SIG-M5 (cell line): ENCODE measurements around the gene ARHGAP15.

Experiments
- DNase-seq: peaks from one replicate; lab custom pipeline; 2025; lab: John Stamatoyannopoulos, UW

Gene ARHGAP15

GRCh38 chr2:143452817-143453451 is 323.7 kb downstream of the ARHGAP15 start:
- no peak for DNase-seq

GRCh38 chr2:143453981-143454511 is 324.8 kb downstream of the ARHGAP15 start:
- no peak for DNase-seq

- DNase-seq: no peak
These were observed 326.1 kb downstream of the ARHGAP15 start for GRCh38 chr2:143455317-143455716.

- DNase-seq: no peak
These were observed 329.3 kb downstream of the ARHGAP15 start for GRCh38 chr2:143458258-143459190.

GRCh38 chr2:143460382-143460781 is 331.2 kb downstream of the ARHGAP15 start:
- no peak for DNase-seq

- no peak for DNase-seq
These were observed 334.5 kb downstream of the ARHGAP15 start for GRCh38 chr2:143463719-143464118.

GRCh38 chr2:143466391-143466790 is 337.2 kb downstream of the ARHGAP15 start:
- no peak for DNase-seq

GRCh38 chr2:143467011-143467410 is 337.8 kb downstream of the ARHGAP15 start:
- no peak for DNase-seq

- DNase-seq: no peak
These were observed 339.2 kb downstream of the ARHGAP15 start for GRCh38 chr2:143468341-143468888.

- no peak for DNase-seq
These were observed 340.1 kb downstream of the ARHGAP15 start for GRCh38 chr2:143469323-143469722.

GRCh38 chr2:143471550-143471949 is 342.3 kb downstream of the ARHGAP15 start:
- DNase-seq: no peak

GRCh38 chr2:143473216-143473615 is 344.0 kb downstream of the ARHGAP15 start:
- no peak for DNase-seq

GRCh38 chr2:143473820-143474219 is 344.6 kb downstream of the ARHGAP15 start:
- DNase-seq: no peak

GRCh38 chr2:143474586-143474985 is 345.4 kb downstream of the ARHGAP15 start:
- DNase-seq: no peak

- no peak for DNase-seq
These were observed 346.0 kb downstream of the ARHGAP15 start for GRCh38 chr2:143475041-143475776.

GRCh38 chr2:143476336-143477087 is 347.3 kb downstream of the ARHGAP15 start:
- no peak for DNase-seq

GRCh38 chr2:143477714-143478443 is 348.7 kb downstream of the ARHGAP15 start:
- DNase-seq: no peak

- DNase-seq: no peak
These were observed 350.9 kb downstream of the ARHGAP15 start for GRCh38 chr2:143480086-143480485.

- no peak for DNase-seq
These were observed 351.5 kb downstream of the ARHGAP15 start for GRCh38 chr2:143480601-143481236.

- no peak for DNase-seq
These were observed 352.0 kb downstream of the ARHGAP15 start for GRCh38 chr2:143481237-143481623.
